HepG2 (cell line): ENCODE data around the gene TFB1M. TPM values are rescaled to one million over a fixed set of nuclear protein-coding genes. Genes with fewer than 3 reads are reported as not detected.

Experiments used
- ATM ChIP-seq: fragments of 450-650 bp; IDR thresholded peaks from 2 replicates; pipeline ENCODE4 v1.7.1; 2017; ENCODE audit warnings: mild to moderate bottlenecking, borderline replicate concordance
- CENPT ChIP-seq: sonication (generic); formaldehyde crosslinking; IDR thresholded peaks from 2 replicates; pipeline ENCODE4 v1.8.0; 2022; ENCODE audit warnings: low read depth, mild to moderate bottlenecking, moderate library complexity, missing genetic modification reagents
- HIVEP1 ChIP-seq: sonication (generic); formaldehyde crosslinking; IDR thresholded peaks from 2 replicates; pipeline ENCODE4 v1.4.0; 2020; ENCODE audit warnings: mild to moderate bottlenecking, missing genetic modification reagents
- MXD4 ChIP-seq: IDR thresholded peaks from 2 replicates; pipeline ENCODE4 v1.6.1; 2016; ENCODE audit warnings: mild to moderate bottlenecking, missing biosample characterization, missing genetic modification reagents
- NR0B2 ChIP-seq: sonication (generic); formaldehyde crosslinking; IDR thresholded peaks from 2 replicates; pipeline ENCODE4 v1.4.0; 2020; ENCODE audit warnings: mild to moderate bottlenecking, missing genetic modification reagents
- PCBP1 ChIP-seq: fragments of 200-400 bp; formaldehyde crosslinking; IDR thresholded peaks from 2 replicates; pipeline ENCODE4 v1.6.1; 2017; ENCODE audit warnings: mild to moderate bottlenecking, low read depth, low read length, borderline replicate concordance
- PRMT3 ChIP-seq: sonication (generic); formaldehyde crosslinking; IDR thresholded peaks from 2 replicates; pipeline ENCODE4 v1.8.1; 2022; ENCODE audit warnings: low read depth, mild to moderate bottlenecking, moderate library complexity, missing genetic modification reagents, borderline replicate concordance
- RFX3 ChIP-seq: IDR thresholded peaks from 2 replicates; pipeline ENCODE4 v1.6.1; 2016; ENCODE audit warnings: missing biosample characterization, missing genetic modification reagents
- RFXAP ChIP-seq: sonication (generic); formaldehyde crosslinking; IDR thresholded peaks from 2 replicates; pipeline ENCODE4 v1.4.0; 2020; ENCODE audit warnings: missing genetic modification reagents, borderline replicate concordance
- RORA ChIP-seq: sonication (generic); formaldehyde crosslinking; IDR thresholded peaks from 2 replicates; pipeline ENCODE4 v1.5.0; 2020; ENCODE audit warnings: mild to moderate bottlenecking, missing genetic modification reagents, moderate library complexity
- SRSF1 ChIP-seq: fragments of 200-400 bp; formaldehyde crosslinking; optimal IDR thresholded peaks from 2 replicates; pipeline ENCODE3; 2017; ENCODE audit warnings: mild to moderate bottlenecking, low read depth, low read length, moderate library complexity
- THAP7 ChIP-seq: sonication (generic); formaldehyde crosslinking; IDR thresholded peaks from 2 replicates; pipeline ENCODE4 v1.8.1; 2023; ENCODE audit warnings: mild to moderate bottlenecking, missing genetic modification reagents
- TRIM22 ChIP-seq: fragments of 450-650 bp; IDR thresholded peaks from 2 replicates; pipeline ENCODE4 v1.6.1; 2017
- ZNF235 ChIP-seq: sonication (generic); formaldehyde crosslinking; IDR thresholded peaks from 2 replicates; pipeline ENCODE4 v1.8.1; 2023; ENCODE audit warnings: mild to moderate bottlenecking, missing genetic modification reagents, borderline replicate concordance
- ZNF761 ChIP-seq: sonication (generic); formaldehyde crosslinking; conservative IDR thresholded peaks from 2 replicates; pipeline ENCODE4 v1.4.0; 2020; ENCODE audit warnings: mild to moderate bottlenecking, missing genetic modification reagents
- ZNF850 ChIP-seq: sonication (generic); formaldehyde crosslinking; conservative IDR thresholded peaks from 2 replicates; pipeline ENCODE4 v1.9.0; 2021; ENCODE audit warnings: mild to moderate bottlenecking, missing genetic modification reagents
- polyA plus RNA-seq, 8 experiments: library from polyadenylated mRNA; depleted of rRNA in 3 of 8; stranded (reverse) in 7 of 8; unstranded in 1 of 8; fragments of >200 nt; fragmentation: Illumina TruSeq in 4 of 8; extraction: Trizol in 4 of 8; gene quantifications; 2 replicates each; pipeline versions ENCODE4 v1.2.1 to v1.2.3, GENCODE V29; 2011 to 2016; ENCODE audit warnings: low read depth in 4 of 8, missing spikeins in 1 of 8, mixed read lengths in 1 of 8; ENCODE audit not compliant: insufficient read depth in 1 of 8
- total RNA-seq, 5 experiments: library from RNA; depleted of rRNA; stranded (reverse); fragments of >200 nt; fragmentation: Illumina TruSeq; extraction: Trizol; gene quantifications; 2 replicates each; pipeline ENCODE4 v1.2.3, GENCODE V29; 2016; ENCODE audit warnings: low read depth in 1 of 5
- TF ChIP-seq, protein P1 (sequence below): sonication (generic); formaldehyde crosslinking; IDR thresholded peaks from 2 replicates; pipeline ENCODE4 v1.5.1; 2020; ENCODE audit warnings: missing genetic modification reagents, mild to moderate bottlenecking, borderline replicate concordance
- TF ChIP-seq, protein P2 (sequence below): IDR thresholded peaks from 2 replicates; pipeline ENCODE4 v1.6.1; 2016
- TF ChIP-seq, protein P3 (sequence below): sonication (generic); formaldehyde crosslinking; IDR thresholded peaks from 2 replicates; pipeline ENCODE4 v1.9.0; 2021; ENCODE audit warnings: missing genetic modification reagents, mild to moderate bottlenecking, borderline replicate concordance

The TFB1M gene
- total and polyA plus RNA-seq, 2 of the 13 experiments (the other 11 are each of a cell fraction or from before 2014, with no cell fraction given): 91.4 to 122 TPM

- no peak for TF ChIP-seq HIVEP1 (CRISPR knock-in tag)
- peak; percentile 68; the same call in 1 of the 2 replicates for TF ChIP-seq THAP7 (CRISPR knock-in tag)
- 0 out of 2 replicates have a peak, but pooled peaks have one; percentile 25 for TF ChIP-seq CENPT
- TF ChIP-seq MXD4 (CRISPR knock-in tag): peak; percentile 59
- TF ChIP-seq, protein P1, sequence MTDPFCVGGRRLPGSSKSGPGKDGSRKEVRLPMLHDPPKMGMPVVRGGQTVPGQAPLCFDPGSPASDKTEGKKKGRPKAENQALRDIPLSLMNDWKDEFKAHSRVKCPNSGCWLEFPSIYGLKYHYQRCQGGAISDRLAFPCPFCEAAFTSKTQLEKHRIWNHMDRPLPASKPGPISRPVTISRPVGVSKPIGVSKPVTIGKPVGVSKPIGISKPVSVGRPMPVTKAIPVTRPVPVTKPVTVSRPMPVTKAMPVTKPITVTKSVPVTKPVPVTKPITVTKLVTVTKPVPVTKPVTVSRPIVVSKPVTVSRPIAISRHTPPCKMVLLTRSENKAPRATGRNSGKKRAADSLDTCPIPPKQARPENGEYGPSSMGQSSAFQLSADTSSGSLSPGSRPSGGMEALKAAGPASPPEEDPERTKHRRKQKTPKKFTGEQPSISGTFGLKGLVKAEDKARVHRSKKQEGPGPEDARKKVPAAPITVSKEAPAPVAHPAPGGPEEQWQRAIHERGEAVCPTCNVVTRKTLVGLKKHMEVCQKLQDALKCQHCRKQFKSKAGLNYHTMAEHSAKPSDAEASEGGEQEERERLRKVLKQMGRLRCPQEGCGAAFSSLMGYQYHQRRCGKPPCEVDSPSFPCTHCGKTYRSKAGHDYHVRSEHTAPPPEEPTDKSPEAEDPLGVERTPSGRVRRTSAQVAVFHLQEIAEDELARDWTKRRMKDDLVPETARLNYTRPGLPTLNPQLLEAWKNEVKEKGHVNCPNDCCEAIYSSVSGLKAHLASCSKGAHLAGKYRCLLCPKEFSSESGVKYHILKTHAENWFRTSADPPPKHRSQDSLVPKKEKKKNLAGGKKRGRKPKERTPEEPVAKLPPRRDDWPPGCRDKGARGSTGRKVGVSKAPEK (CRISPR knock-in tag): no peak
- TF ChIP-seq RFX3 (CRISPR knock-in tag): no peak; the same call in 1 of the 2 replicates
- TF ChIP-seq ZNF761: no peak
- no peak; the same call in 1 of the 2 replicates for TF ChIP-seq RORA
- no peak for TF ChIP-seq TRIM22
- TF ChIP-seq, protein P2, sequence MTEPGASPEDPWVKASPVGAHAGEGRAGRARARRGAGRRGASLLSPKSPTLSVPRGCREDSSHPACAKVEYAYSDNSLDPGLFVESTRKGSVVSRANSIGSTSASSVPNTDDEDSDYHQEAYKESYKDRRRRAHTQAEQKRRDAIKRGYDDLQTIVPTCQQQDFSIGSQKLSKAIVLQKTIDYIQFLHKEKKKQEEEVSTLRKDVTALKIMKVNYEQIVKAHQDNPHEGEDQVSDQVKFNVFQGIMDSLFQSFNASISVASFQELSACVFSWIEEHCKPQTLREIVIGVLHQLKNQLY (CRISPR knock-in tag): peak; percentile 98
- TF ChIP-seq, protein P3, sequence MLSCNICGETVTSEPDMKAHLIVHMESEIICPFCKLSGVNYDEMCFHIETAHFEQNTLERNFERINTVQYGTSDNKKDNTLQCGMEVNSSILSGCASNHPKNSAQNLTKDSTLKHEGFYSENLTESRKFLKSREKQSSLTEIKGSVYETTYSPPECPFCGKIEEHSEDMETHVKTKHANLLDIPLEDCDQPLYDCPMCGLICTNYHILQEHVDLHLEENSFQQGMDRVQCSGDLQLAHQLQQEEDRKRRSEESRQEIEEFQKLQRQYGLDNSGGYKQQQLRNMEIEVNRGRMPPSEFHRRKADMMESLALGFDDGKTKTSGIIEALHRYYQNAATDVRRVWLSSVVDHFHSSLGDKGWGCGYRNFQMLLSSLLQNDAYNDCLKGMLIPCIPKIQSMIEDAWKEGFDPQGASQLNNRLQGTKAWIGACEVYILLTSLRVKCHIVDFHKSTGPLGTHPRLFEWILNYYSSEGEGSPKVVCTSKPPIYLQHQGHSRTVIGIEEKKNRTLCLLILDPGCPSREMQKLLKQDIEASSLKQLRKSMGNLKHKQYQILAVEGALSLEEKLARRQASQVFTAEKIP (CRISPR knock-in tag): no peak
- no peak; the same call in 1 of the 2 replicates for TF ChIP-seq ATM
- no peak for TF ChIP-seq SRSF1
- TF ChIP-seq ZNF235 (CRISPR knock-in tag): peak; percentile 60; the same call in 1 of the 2 replicates
- TF ChIP-seq RFXAP: no peak; the same call in 1 of the 2 replicates
- TF ChIP-seq PRMT3 (CRISPR knock-in tag): no peak
- no peak for TF ChIP-seq ZNF850 (CRISPR knock-in tag)
- TF ChIP-seq PCBP1: no peak
- TF ChIP-seq NR0B2 (CRISPR knock-in tag): peak; percentile 17; the same call in 1 of the 2 replicates
Measured at GRCh38 chr6:155314773-155315515, 660 bp upstream of the TFB1M start (continued).
